H1 (cell line): ENCODE measurements around the gene FOXK1. TPM values are rescaled to one million over a fixed set of nuclear protein-coding genes. Genes with fewer than 3 reads are reported as not detected.

Experiments
- CTCF ChIA-PET: fragments of 300-600 bp; sonication (Branson Sonifier 250); formaldehyde crosslinking; loops from one replicate; lab custom pipeline; 2021; ENCODE audit not compliant: partially characterized antibody; lab: Charles Lee
- POLR2A ChIA-PET: fragments of 300-600 bp; sonication (Branson Sonifier 250); formaldehyde crosslinking; loops from one replicate; lab custom pipeline; 2021; ENCODE audit warnings: inconsistent platforms; ENCODE audit not compliant: partially characterized antibody; lab: Charles Lee
- DNase-seq, 2 experiments: peaks; one replicate each; pipeline versions ENCODE4 v3.0.0 to v3.0.0-alpha.2; 2010 to 2022; ENCODE audit warnings: low spot score in 2 of 2, low read depth in 1 of 2, mixed read lengths in 1 of 2
- FAIRE-seq: peaks from 2 replicates; lab custom pipeline; 2011; peaks lifted over from hg19 to GRCh38; lab: Jason Lieb, UNC
- H2AFZ ChIP-seq: 2 replicates; pipeline ENCODE4 v1.8.1; 2012; ENCODE audit warnings: low read length, inconsistent platforms
- H2AK5ac ChIP-seq: 2 replicates; pipeline ENCODE4 v1.6.1; 2013; ENCODE audit warnings: low read depth, low read length
- H2BK120ac ChIP-seq: replicated peaks from 2 replicates; pipeline ENCODE3; 2013; ENCODE audit warnings: low read depth, low read length, inconsistent platforms
- H2BK12ac ChIP-seq: 2 replicates; pipeline ENCODE4 v1.6.1; 2013; ENCODE audit warnings: low read depth, low read length
- H2BK15ac ChIP-seq: 2 replicates; pipeline ENCODE4 v1.6.1; 2013; ENCODE audit warnings: low read length
- H2BK20ac ChIP-seq: 2 replicates; pipeline ENCODE4 v1.6.1; 2013; ENCODE audit warnings: low read length
- H2BK5ac ChIP-seq: 2 replicates; pipeline ENCODE4 v1.6.1; 2013; ENCODE audit warnings: low read depth, low read length
- H3K14ac ChIP-seq: 2 replicates; pipeline ENCODE4 v1.6.1; 2013; ENCODE audit warnings: inconsistent platforms; ENCODE audit not compliant: insufficient read length
- H3K18ac ChIP-seq: 2 replicates; pipeline ENCODE4 v1.6.1; 2013; ENCODE audit warnings: low read length; ENCODE audit errors: extremely low read depth
- H3K23ac ChIP-seq: 2 replicates; pipeline ENCODE4 v1.6.1; 2013; ENCODE audit warnings: inconsistent platforms; ENCODE audit not compliant: insufficient read length
- H3K23me2 ChIP-seq: 2 replicates; pipeline ENCODE4 v1.6.1; 2013; ENCODE audit warnings: low read depth, low read length
- H3K27ac ChIP-seq: 2 replicates; pipeline ENCODE4 v1.6.1; 2011; ENCODE audit warnings: low read depth, low read length, inconsistent platforms
- H3K27me3 ChIP-seq, 4 experiments: replicated peaks in 1 of 4; 1 replicate in 1 of 4; 2 replicates in 3 of 4; pipeline versions ENCODE4 v1.6.1 to v1.8.1; 2011 to 2013; ENCODE audit warnings: low read length in 3 of 4, mild to moderate bottlenecking in 3 of 4, inconsistent platforms in 2 of 4, mixed read lengths in 2 of 4, moderate library complexity in 1 of 4; ENCODE audit not compliant: control insufficient read depth in 3 of 4, insufficient read depth in 3 of 4; ENCODE audit errors: extremely low read depth in 1 of 4
- H3K36me3 ChIP-seq, 4 experiments: 2 replicates each; pipeline versions ENCODE4 v1.6.1 to v1.8.1; 2011 to 2013; ENCODE audit warnings: mild to moderate bottlenecking in 4 of 4, low read length in 3 of 4, moderate library complexity in 2 of 4, control low read depth in 1 of 4, inconsistent platforms in 1 of 4; ENCODE audit not compliant: insufficient read depth in 4 of 4, control insufficient read depth in 2 of 4
- H3K4ac ChIP-seq: replicated peaks from 2 replicates; pipeline ENCODE3; 2013; ENCODE audit warnings: low read length, low read depth, mixed read lengths, inconsistent platforms; ENCODE audit not compliant: insufficient read length
- H3K4me1 ChIP-seq, 4 experiments: replicated peaks in 1 of 4; 1 replicate in 1 of 4; 2 replicates in 3 of 4; pipeline versions ENCODE4 v1.6.1 to v1.8.1; 2011 to 2013; ENCODE audit warnings: low read length in 3 of 4, inconsistent platforms in 2 of 4, mixed read lengths in 1 of 4; ENCODE audit not compliant: insufficient read depth in 4 of 4, control insufficient read depth in 3 of 4
- H3K4me2 ChIP-seq, 2 experiments: 2 replicates each; pipeline versions ENCODE4 v1.6.1 to v1.8.1; 2011 to 2013; ENCODE audit warnings: low read depth in 2 of 2, low read length in 2 of 2, control low read depth in 1 of 2, inconsistent platforms in 1 of 2, mild to moderate bottlenecking in 1 of 2; ENCODE audit not compliant: insufficient read depth in 1 of 2
- H3K4me3 ChIP-seq, 4 experiments: fragments of 200-600, 300-600 bp in 1 of 4; sonication (generic), shearing (Covaris generic), sonication (Bioruptor Twin) in 1 of 4; 2 replicates each; pipeline versions ENCODE4 v1.5.1 to v1.8.1; 2011 to 2016; ENCODE audit warnings: low read length in 4 of 4, low read depth in 3 of 4, control low read depth in 2 of 4, inconsistent platforms in 2 of 4, mild to moderate bottlenecking in 2 of 4, mixed read lengths in 1 of 4, moderate library complexity in 1 of 4; ENCODE audit not compliant: insufficient read depth in 2 of 4; ENCODE audit errors: extremely low read depth in 1 of 4
- H3K56ac ChIP-seq: replicated peaks from 2 replicates; pipeline ENCODE3; 2013; ENCODE audit warnings: low read depth, mild to moderate bottlenecking, mixed read lengths, low read length, inconsistent platforms; ENCODE audit not compliant: insufficient read length
- H3K79me1 ChIP-seq: 2 replicates; pipeline ENCODE4 v1.6.1; 2013; ENCODE audit warnings: low read depth, low read length, control low read depth
- H3K79me2 ChIP-seq, 2 experiments: 2 replicates each; pipeline versions ENCODE4 v1.6.1 to v1.8.1; 2012 to 2013; ENCODE audit warnings: low read length in 2 of 2, mild to moderate bottlenecking in 2 of 2, inconsistent platforms in 1 of 2; ENCODE audit not compliant: insufficient read depth in 2 of 2, control insufficient read depth in 1 of 2
- H3K9ac ChIP-seq, 4 experiments: replicated peaks in 1 of 4; 1 replicate in 1 of 4; 2 replicates in 3 of 4; pipeline versions ENCODE4 v1.6.1 to v1.8.1; 2011 to 2013; ENCODE audit warnings: low read depth in 3 of 4, low read length in 3 of 4, control low read depth in 2 of 4, mild to moderate bottlenecking in 2 of 4, moderate library complexity in 2 of 4, inconsistent platforms in 1 of 4; ENCODE audit errors: extremely low read depth in 1 of 4
- H3K9me3 ChIP-seq, 2 experiments: 2 replicates each; pipeline versions ENCODE4 v1.6.1 to v1.8.1; 2012 to 2013; ENCODE audit warnings: mild to moderate bottlenecking in 2 of 2, moderate library complexity in 2 of 2, control low read depth in 1 of 2, inconsistent platforms in 1 of 2, low read depth in 1 of 2, low read length in 1 of 2, mixed read lengths in 1 of 2; ENCODE audit not compliant: insufficient read depth in 2 of 2
- H4K20me1 ChIP-seq, 2 experiments: replicated peaks in 1 of 2; 2 replicates each; pipeline versions ENCODE3 to v1.8.1; 2011 to 2013; ENCODE audit warnings: inconsistent platforms in 2 of 2, low read length in 2 of 2, mild to moderate bottlenecking in 1 of 2; ENCODE audit not compliant: insufficient read depth in 2 of 2, control insufficient read depth in 1 of 2
- H4K5ac ChIP-seq: 2 replicates; pipeline ENCODE4 v1.6.1; 2013; ENCODE audit warnings: low read length, low read depth, mixed read lengths, inconsistent platforms; ENCODE audit not compliant: insufficient read length
- H4K8ac ChIP-seq: 2 replicates; pipeline ENCODE4 v1.8.0; 2013; ENCODE audit warnings: mild to moderate bottlenecking, moderate library complexity, low read length, inconsistent platforms; ENCODE audit not compliant: insufficient read depth; ENCODE audit errors: extremely low read depth
- H4K91ac ChIP-seq: replicated peaks from 2 replicates; pipeline ENCODE3; 2013; ENCODE audit warnings: low read length, mixed read lengths, inconsistent platforms; ENCODE audit not compliant: insufficient read length
- FOSL1 ChIP-seq: IDR thresholded peaks from 2 replicates; pipeline ENCODE4 v1.6.1; 2011; ENCODE audit warnings: mild to moderate bottlenecking, low read depth, low read length, moderate library complexity; ENCODE audit not compliant: insufficient read depth
- NANOG ChIP-seq: IDR thresholded peaks from 2 replicates; pipeline ENCODE4 v1.6.1; 2011; ENCODE audit warnings: low read length, low read depth, mild to moderate bottlenecking, inconsistent platforms; ENCODE audit not compliant: insufficient read depth, poor library complexity, severe bottlenecking
- SP1 ChIP-seq: IDR thresholded peaks from 2 replicates; pipeline ENCODE4 v1.6.1; 2011; ENCODE audit warnings: low read depth, low read length
- WGBS, 2 experiments: shearing (Covaris generic) in 1 of 2; methylation state at CpG; one replicate each; pipeline versions ENCODE4 v1.1.6 to v1.1.7; 2013 to 2015; ENCODE audit warnings: low lambda C conversion rate in 2 of 2, mixed read lengths in 2 of 2, inconsistent platforms in 1 of 2, low coverage in 1 of 2, missing lambda C conversion rate in 1 of 2; ENCODE audit not compliant: insufficient replicate concordance in 2 of 2, insufficient coverage in 1 of 2, insufficient read length in 1 of 2; ENCODE audit errors: extremely low coverage in 1 of 2, missing lambda C conversion rate in 1 of 2; 5-methylcytosine and 5-hydroxymethylcytosine counted together
- polyA plus RNA-seq, 7 experiments: library from polyadenylated mRNA; depleted of rRNA in 3 of 7; stranded (reverse) in 5 of 7; unstranded in 2 of 7; fragments of >200 nt in 5 of 7; fragments of 200-250 nt in 2 of 7; gene quantifications; 1 replicate in 5 of 7; 2 replicates in 1 of 7; 4 replicates in 1 of 7; pipeline versions ENCODE4 v1.2.1 to v1.2.3, GENCODE V29; 2011 to 2013; ENCODE audit warnings: missing spikeins in 2 of 7, mixed read lengths in 2 of 7
- total RNA-seq: library from RNA; stranded (reverse); fragmentation: NEBNext Ultra II Directional; extraction: Animal tissue kit (Norgen Biotek cat#: 25700); gene quantifications from 2 replicates; pipeline ENCODE4 v1.2.1, GENCODE V29; 2021
- TF ChIP-seq, protein P1 (sequence below), 3 experiments: IDR thresholded peaks; 1 replicate in 2 of 3; 2 replicates in 1 of 3; pipeline versions ENCODE4 v1.5.1 to v1.6.1; 2011; ENCODE audit warnings: low read length in 3 of 3, mild to moderate bottlenecking in 3 of 3, inconsistent platforms in 2 of 3, low read depth in 1 of 3, moderate library complexity in 1 of 3; ENCODE audit not compliant: insufficient read depth in 1 of 3; ENCODE audit errors: control extremely low read depth in 1 of 3

The FOXK1 gene
- total and polyA plus RNA-seq, 2 of the 8 experiments (the other 6 are each of a cell fraction or from before 2014, with no cell fraction given): 2.0 to 8.5 TPM

DNA sequence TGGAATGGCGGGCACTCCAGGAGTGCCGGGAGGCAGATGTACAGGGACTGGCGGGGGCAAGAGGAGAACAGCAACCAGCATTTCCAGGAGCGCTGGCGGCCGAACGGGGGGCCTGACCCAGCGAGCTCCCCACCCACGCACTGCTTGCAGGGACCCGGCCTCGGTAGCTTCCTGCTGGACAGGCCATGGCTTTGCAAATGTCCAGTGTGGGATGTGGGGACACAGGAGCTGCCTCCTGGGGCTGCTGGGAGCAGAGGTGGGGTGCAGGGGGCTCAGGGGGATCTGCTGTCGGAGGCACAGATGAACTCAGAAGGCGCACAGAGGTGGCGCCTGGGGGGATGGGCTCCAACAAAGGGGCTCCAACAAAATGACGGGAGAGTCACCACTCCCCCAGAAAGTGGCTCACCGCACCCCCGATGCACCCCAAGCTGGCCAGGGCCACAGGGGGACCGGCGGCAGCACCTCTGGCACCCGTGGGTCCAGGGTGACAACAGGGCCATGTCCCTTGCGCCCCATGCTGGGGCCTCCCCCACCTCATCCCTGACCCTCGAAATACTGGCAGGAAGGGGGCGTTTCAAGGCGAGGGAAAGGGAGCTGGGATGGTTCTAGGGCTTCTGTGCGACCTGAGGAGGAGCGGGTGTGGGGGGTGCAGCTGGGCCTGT, 134.5 kb downstream of the FOXK1 start:
- FAIRE-seq: no peak
- Histone ChIP-seq H3K4me2 (no peak overlapping the region), H4K5ac (no peak overlapping the region), H3K4me1 (no peaks in the 10 kb centered on the region), H3K4ac (no peak overlapping the region), H3K79me1 (no peaks in the 10 kb centered on the region), H3K27ac (no peak overlapping the region), H3K18ac (no peak overlapping the region), H3K23ac (no peak overlapping the region), H2AFZ (no peak overlapping the region), H3K4me3 (no peak overlapping the region), H2BK15ac (no peak overlapping the region), H2AK5ac (no peak overlapping the region), H4K8ac (no peak overlapping the region), H3K36me3 (no peaks in the 10 kb centered on the region), H3K23me2 (no peaks in the 10 kb centered on the region), H3K9me3 (no peaks in the 10 kb centered on the region), H2BK5ac (no peak overlapping the region), H4K91ac (no peak overlapping the region), H2BK12ac (no peak overlapping the region), H3K14ac (no peak overlapping the region), H4K20me1 (peaks cover 0 to 2% of the 10 kb centered on the region in 2 experiments), H3K79me2 (no peaks in the 10 kb centered on the region), H3K27me3 (no peaks in the 10 kb centered on the region), H3K9ac (no peak overlapping the region), H2BK20ac (no peak overlapping the region), H2BK120ac (no peak overlapping the region), H3K56ac (no peak overlapping the region)
- CTCF ChIA-PET: interaction anchor here (0.6 to 4.8 kb wide), 14 partner anchors 11 to 272 kb away, joined by 3 to 59 read pairs (median 4); no protein-coding TSS in a partner anchor
- WGBS, 2 experiments: 94% methylated on average over 25 of the region's 26 CpGs; no CpG with 5 or more reads in 1 of the 2 experiments
- POLR2A ChIA-PET: interaction anchor here (0.8 to 1.3 kb wide), 4 partner anchors 10 to 45 kb away, joined by 3 to 5 read pairs (median 4); partner anchors contain the start of gene PAPOLB
- DNase-seq: no peak
- no peak for TF ChIP-seq NANOG
- no peak for TF ChIP-seq FOSL1
- TF ChIP-seq, protein P1, sequence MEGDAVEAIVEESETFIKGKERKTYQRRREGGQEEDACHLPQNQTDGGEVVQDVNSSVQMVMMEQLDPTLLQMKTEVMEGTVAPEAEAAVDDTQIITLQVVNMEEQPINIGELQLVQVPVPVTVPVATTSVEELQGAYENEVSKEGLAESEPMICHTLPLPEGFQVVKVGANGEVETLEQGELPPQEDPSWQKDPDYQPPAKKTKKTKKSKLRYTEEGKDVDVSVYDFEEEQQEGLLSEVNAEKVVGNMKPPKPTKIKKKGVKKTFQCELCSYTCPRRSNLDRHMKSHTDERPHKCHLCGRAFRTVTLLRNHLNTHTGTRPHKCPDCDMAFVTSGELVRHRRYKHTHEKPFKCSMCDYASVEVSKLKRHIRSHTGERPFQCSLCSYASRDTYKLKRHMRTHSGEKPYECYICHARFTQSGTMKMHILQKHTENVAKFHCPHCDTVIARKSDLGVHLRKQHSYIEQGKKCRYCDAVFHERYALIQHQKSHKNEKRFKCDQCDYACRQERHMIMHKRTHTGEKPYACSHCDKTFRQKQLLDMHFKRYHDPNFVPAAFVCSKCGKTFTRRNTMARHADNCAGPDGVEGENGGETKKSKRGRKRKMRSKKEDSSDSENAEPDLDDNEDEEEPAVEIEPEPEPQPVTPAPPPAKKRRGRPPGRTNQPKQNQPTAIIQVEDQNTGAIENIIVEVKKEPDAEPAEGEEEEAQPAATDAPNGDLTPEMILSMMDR (IDR thresholded peaks at IDR 0.05; ENCODE audit: control extremely low read depth in 1 of 3, insufficient read depth in 1 of 3, low read depth in 1 of 3, low read length in 3 of 3): no peak
- no peak for TF ChIP-seq SP1
